SU-DHL-6 (cell line): ENCODE results near the gene OSBPL2.

Experiments
- EZH2phosphoT487 ChIP-seq: fragments of 200-600 bp; sonication (generic), shearing (Covaris generic); conservative IDR thresholded peaks from 2 replicates; pipeline ENCODE4 v1.6.1; 2018; ENCODE audit warnings: mild to moderate bottlenecking, antibody characterized with exemption, low read length, moderate library complexity, mixed read lengths
- TF ChIP-seq, protein P1 (sequence below): fragments of 200-600 bp; sonication (generic); IDR thresholded peaks from one replicate; pipeline ENCODE4 v1.5.1; 2017; ENCODE audit warnings: antibody characterized with exemption, mild to moderate bottlenecking, low read length, moderate library complexity; ENCODE audit not compliant: insufficient read depth, poor library complexity, severe bottlenecking

DNA sequence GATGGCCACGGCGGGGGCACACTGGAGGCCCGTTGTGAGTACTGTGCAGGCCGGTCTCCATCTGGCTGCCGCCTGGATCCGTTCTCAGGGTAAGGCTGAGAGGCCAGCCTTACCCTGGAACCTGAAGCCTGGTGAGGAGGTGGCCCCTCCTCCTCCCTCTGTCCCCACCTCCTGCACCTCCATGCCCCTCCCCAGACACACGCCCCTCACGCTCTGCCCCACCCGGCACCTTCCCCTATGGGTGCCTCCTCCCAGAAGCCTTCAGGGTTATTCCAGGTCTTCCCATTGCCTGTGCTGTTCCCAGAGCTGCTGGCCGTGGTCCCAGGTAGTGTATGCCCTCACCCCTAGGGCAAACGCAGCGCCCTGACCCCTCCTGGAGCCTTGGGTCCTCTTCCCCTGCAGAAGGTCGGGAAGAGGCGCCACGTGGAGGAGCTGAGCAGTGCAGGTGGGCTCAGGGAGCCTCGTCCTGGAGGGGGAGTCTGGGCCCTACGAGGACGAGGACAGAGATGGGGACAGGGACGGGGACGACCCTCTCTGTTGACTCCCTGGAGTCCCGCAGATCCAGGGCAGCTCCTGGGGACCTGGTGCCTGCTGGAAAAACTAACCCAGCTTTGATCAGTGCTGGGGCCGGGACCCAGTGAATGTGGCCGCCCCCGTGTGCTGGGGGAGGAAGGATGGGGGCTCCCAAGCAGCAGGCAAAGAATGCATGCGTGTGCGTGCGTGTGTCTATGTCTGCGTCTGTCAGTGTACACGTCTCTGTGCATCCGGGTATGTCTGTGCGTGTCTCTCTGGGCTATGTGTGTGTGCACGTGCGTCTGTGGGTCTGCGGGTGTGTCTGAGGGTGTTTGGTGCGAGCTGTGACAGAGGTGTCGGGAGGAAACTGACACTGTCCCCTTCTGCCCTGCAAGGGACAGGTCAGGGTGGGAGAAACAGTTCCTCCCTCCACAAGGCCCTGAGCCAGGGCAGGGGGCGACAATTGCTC lies 10.1 kb upstream of the OSBPL2 start:
- TF ChIP-seq, protein P1, sequence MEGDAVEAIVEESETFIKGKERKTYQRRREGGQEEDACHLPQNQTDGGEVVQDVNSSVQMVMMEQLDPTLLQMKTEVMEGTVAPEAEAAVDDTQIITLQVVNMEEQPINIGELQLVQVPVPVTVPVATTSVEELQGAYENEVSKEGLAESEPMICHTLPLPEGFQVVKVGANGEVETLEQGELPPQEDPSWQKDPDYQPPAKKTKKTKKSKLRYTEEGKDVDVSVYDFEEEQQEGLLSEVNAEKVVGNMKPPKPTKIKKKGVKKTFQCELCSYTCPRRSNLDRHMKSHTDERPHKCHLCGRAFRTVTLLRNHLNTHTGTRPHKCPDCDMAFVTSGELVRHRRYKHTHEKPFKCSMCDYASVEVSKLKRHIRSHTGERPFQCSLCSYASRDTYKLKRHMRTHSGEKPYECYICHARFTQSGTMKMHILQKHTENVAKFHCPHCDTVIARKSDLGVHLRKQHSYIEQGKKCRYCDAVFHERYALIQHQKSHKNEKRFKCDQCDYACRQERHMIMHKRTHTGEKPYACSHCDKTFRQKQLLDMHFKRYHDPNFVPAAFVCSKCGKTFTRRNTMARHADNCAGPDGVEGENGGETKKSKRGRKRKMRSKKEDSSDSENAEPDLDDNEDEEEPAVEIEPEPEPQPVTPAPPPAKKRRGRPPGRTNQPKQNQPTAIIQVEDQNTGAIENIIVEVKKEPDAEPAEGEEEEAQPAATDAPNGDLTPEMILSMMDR: no peak
- no peak for TF ChIP-seq EZH2phosphoT487
